Loucy (cell line): ENCODE data around the gene ECEL1.

Experiments
- CTCF ChIP-seq: fragments of 200-600 bp; sonication (generic); conservative IDR thresholded peaks from 2 replicates; pipeline ENCODE4 v1.5.1; 2014; ENCODE audit warnings: mild to moderate bottlenecking, antibody characterized with exemption, low read length
- EZH2phosphoT487 ChIP-seq: fragments of 200-600 bp; IDR thresholded peaks from 2 replicates; pipeline ENCODE4 v1.6.1; 2018; ENCODE audit warnings: antibody characterized with exemption, mild to moderate bottlenecking, moderate library complexity, borderline replicate concordance

GRCh38 chr2:232458051-232458660 lies 29.5 kb downstream of the ECEL1 start:
- TF ChIP-seq CTCF (no peak), EZH2phosphoT487 (no peak)
